VCaP (cell line): ENCODE data around the gene PADI1.

Source experiments
- H3K27ac ChIP-seq: fragments of 450-650 bp; 2 replicates; pipeline ENCODE4 v1.5.1; 2017
- TF ChIP-seq, protein P1 (sequence below): fragments of 450-650 bp; conservative IDR thresholded peaks from 2 replicates; pipeline ENCODE4 v1.5.1; 2017; ENCODE audit warnings: mild to moderate bottlenecking, moderate library complexity

Gene PADI1, protein sequence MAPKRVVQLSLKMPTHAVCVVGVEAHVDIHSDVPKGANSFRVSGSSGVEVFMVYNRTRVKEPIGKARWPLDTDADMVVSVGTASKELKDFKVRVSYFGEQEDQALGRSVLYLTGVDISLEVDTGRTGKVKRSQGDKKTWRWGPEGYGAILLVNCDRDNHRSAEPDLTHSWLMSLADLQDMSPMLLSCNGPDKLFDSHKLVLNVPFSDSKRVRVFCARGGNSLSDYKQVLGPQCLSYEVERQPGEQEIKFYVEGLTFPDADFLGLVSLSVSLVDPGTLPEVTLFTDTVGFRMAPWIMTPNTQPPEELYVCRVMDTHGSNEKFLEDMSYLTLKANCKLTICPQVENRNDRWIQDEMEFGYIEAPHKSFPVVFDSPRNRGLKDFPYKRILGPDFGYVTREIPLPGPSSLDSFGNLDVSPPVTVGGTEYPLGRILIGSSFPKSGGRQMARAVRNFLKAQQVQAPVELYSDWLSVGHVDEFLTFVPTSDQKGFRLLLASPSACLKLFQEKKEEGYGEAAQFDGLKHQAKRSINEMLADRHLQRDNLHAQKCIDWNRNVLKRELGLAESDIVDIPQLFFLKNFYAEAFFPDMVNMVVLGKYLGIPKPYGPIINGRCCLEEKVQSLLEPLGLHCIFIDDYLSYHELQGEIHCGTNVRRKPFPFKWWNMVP

DNA sequence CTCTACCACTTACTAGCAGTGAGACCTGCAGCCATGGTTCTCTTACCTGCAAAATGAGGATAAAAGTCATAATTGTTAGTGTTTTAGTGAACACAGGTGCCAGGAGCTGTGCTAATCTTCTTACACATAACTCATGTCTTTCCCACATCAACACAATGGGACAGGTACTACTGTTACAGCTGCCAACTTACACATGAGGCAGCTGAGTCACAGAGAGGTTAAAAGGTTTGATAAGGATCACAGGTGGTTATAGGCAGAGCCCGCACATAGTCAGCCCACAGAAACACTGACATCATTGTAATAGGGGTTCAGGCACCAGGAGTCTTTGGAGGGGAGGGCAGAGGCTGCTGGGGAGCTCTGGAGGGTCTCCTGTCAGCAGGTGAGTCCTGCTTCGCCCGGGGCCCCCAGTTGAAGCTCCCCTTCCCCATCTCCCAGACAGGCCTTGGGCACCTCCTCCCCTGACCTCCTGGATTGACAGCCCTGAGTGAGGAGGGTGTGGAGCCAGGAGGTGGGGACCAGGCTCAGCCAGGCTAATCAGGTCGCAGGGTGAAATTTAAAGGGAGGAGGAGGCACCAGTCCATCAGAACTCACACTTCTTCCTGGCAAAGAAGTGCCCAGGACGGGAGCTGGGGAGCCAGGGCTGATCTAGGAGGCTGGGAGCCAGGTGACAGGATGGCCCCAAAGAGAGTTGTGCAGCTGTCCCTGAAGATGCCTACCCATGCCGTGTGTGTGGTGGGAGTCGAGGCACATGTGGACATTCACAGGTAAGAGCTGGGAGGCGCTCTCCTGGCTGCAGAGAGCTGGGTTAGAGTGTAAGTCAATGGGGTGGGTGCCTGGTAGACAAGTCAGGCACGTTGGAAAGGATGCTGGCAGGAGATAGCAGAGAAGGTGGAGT is at the start of gene PADI1:
PADI1 (plus strand) TSS at position 583 of the 895 bp plus-strand sequence; CDS start at position 673, 90 bp downstream.
- no peak within 1 kb of the TSS for H3K27ac ChIP-seq
- TF ChIP-seq, protein P1, sequence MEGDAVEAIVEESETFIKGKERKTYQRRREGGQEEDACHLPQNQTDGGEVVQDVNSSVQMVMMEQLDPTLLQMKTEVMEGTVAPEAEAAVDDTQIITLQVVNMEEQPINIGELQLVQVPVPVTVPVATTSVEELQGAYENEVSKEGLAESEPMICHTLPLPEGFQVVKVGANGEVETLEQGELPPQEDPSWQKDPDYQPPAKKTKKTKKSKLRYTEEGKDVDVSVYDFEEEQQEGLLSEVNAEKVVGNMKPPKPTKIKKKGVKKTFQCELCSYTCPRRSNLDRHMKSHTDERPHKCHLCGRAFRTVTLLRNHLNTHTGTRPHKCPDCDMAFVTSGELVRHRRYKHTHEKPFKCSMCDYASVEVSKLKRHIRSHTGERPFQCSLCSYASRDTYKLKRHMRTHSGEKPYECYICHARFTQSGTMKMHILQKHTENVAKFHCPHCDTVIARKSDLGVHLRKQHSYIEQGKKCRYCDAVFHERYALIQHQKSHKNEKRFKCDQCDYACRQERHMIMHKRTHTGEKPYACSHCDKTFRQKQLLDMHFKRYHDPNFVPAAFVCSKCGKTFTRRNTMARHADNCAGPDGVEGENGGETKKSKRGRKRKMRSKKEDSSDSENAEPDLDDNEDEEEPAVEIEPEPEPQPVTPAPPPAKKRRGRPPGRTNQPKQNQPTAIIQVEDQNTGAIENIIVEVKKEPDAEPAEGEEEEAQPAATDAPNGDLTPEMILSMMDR: no peak

GRCh38 chr1:17155257-17155920 is 49.5 kb upstream of the PADI1 start:
- no peak overlapping the region for H3K27ac ChIP-seq
- TF ChIP-seq, protein P1: no peak

- TF ChIP-seq, protein P1: no peak
- H3K27ac ChIP-seq: no peak overlapping the region
Measured at GRCh38 chr1:17156108-17156507, 48.8 kb upstream of the PADI1 start.

GRCh38 chr1:17158961-17159360 is 46.0 kb upstream of the PADI1 start:
- no peak overlapping the region for H3K27ac ChIP-seq
- TF ChIP-seq, protein P1: no peak

- TF ChIP-seq, protein P1: no peak
- H3K27ac ChIP-seq: no peak overlapping the region
Measured at GRCh38 chr1:17161137-17161740, 43.7 kb upstream of the PADI1 start.

- TF ChIP-seq, protein P1: no peak
- H3K27ac ChIP-seq: no peak overlapping the region
Measured at GRCh38 chr1:17161926-17162800, 42.8 kb upstream of the PADI1 start.
